Osteoblast (primary cell): ENCODE results near the gene CARD16. TPM values are rescaled to one million over a fixed set of nuclear protein-coding genes. Genes with fewer than 3 reads are reported as not detected.
"Not testable (repeated sequence)": the region's sequence is repeated elsewhere in the genome, so short reads cannot be mapped to it uniquely, and the experiment has no call there.

Experiments
- DNase-seq: peaks from one replicate; pipeline ENCODE4 v3.0.0; 2011; ENCODE audit warnings: low spot score, mixed read lengths; ENCODE audit not compliant: insufficient read length; ENCODE audit errors: missing footprints
- H2AFZ ChIP-seq: 2 replicates; pipeline ENCODE4 v1.6.0; 2011; ENCODE audit warnings: mild to moderate bottlenecking, low read length
- H3K27ac ChIP-seq: 2 replicates; pipeline ENCODE4 v1.5.1; 2011; ENCODE audit warnings: mild to moderate bottlenecking, low read depth, low read length, moderate library complexity
- H3K27me3 ChIP-seq: 2 replicates; pipeline ENCODE4 v1.6.0; 2012; ENCODE audit warnings: mild to moderate bottlenecking, control low read depth, inconsistent platforms, low read length, moderate library complexity; ENCODE audit not compliant: insufficient read depth
- H3K36me3 ChIP-seq: 2 replicates; pipeline ENCODE4 v1.5.1; 2011; ENCODE audit warnings: mild to moderate bottlenecking, low read length, control low read depth, moderate library complexity; ENCODE audit not compliant: insufficient read depth
- H3K4me1 ChIP-seq: 2 replicates; pipeline ENCODE4 v1.5.1; 2011; ENCODE audit warnings: mild to moderate bottlenecking, low read length, control low read depth, moderate library complexity; ENCODE audit not compliant: insufficient read depth
- H3K4me2 ChIP-seq: 2 replicates; pipeline ENCODE4 v1.6.0; 2011; ENCODE audit warnings: mild to moderate bottlenecking, low read length; ENCODE audit not compliant: insufficient read depth
- H3K4me3 ChIP-seq: fragments of 200-600 bp; sonication (generic); 3 replicates; pipeline ENCODE4 v1.5.1; 2012; ENCODE audit warnings: mild to moderate bottlenecking, low read length, inconsistent platforms; ENCODE audit not compliant: insufficient read depth
- H3K79me2 ChIP-seq: 2 replicates; pipeline ENCODE4 v1.6.0; 2012; ENCODE audit warnings: mild to moderate bottlenecking, low read length, control low read depth, inconsistent platforms; ENCODE audit not compliant: insufficient read depth
- H3K9me3 ChIP-seq: 2 replicates; pipeline ENCODE4 v1.5.1; 2011; ENCODE audit warnings: low read depth, low read length, control low read depth
- H4K20me1 ChIP-seq: 2 replicates; pipeline ENCODE4 v1.6.0; 2012; ENCODE audit warnings: mild to moderate bottlenecking, low read length, control low read depth; ENCODE audit not compliant: insufficient read depth
- CTCF ChIP-seq: IDR thresholded peaks from 2 replicates; pipeline ENCODE4 v1.5.1; 2011; ENCODE audit warnings: mild to moderate bottlenecking, low read depth, low read length, moderate library complexity; ENCODE audit errors: extremely low read depth
- total RNA-seq: library from RNA; depleted of rRNA; stranded (reverse); fragments of >200 nt; gene quantifications from 2 replicates; pipeline ENCODE4 v1.2.3, GENCODE V29; 2012

The CARD16 gene
- total RNA-seq, result 2.9 and 4.1 TPM in 2 replicates

GRCh38 chr11:105044557-105045524 lies at the start of gene CARD16:
Gene CARD16, minus strand, starts transcription at chr11:105045335. Its CDS starts 38 bp downstream, at chr11:105045297.
- peaks cover 16% of the 10 kb centered on the region for H3K4me1 ChIP-seq
- not testable (repeated sequence) for H3K79me2 ChIP-seq, H3K27ac ChIP-seq, H3K27me3 ChIP-seq, H3K9me3 ChIP-seq, H4K20me1 ChIP-seq, H3K36me3 ChIP-seq, DNase-seq
- H2AFZ ChIP-seq, result peak within 1 kb of the TSS; percentile 74
- H3K4me2 ChIP-seq, result peak within 1 kb of the TSS; percentile 83
- H3K4me3 ChIP-seq, result peak within 1 kb of the TSS; percentile 62

DNA sequence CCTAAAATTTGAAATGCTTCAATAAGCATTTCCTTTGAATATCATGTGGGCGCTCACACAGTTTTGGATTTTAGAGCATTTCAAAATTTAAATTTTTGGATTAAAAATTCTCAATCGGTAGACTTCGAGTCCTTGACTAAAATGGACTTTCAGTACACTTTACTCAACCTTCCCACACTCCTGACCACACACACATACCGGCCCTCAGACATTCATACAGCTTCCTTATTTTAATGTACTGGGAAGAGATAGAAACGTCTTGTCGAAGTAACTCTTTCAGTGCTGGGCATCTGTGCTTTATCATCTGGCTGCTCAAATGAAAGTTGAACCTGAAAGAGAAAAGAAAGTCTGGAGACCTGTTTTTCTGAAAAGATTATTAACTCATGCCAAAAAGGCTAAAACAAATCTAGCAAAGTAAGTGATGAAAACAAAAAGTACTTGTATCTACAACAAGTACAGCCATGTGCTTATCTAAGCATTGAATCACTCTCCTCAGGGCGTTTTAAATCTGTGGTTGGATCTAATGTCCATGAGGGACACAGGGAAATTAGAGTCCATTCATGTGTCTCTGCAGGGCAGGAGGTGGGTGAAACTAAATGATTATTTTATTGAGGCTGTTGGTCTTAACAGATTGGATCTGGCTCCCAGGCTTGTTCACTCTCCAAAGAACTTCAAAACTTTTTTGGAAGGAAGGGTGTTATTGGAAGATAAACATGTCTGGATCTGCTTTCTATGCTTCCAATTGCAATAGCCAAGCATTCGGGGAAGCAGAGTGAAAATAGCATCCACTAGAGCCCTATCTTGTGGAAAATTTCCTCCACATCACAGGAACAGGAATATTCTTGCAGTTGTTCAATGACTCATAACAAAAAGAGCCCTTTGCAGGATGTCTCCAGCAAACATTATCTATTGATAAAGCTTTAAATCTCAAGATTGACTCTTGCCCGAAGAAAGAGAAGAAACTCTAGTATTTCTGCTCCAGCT lies 47.4 kb upstream of the CARD16 start:
- Histone ChIP-seq H3K9me3 (no peaks in the 10 kb centered on the region), H3K4me1 (no peaks in the 10 kb centered on the region), H4K20me1 (no peaks in the 10 kb centered on the region), H3K79me2 (no peaks in the 10 kb centered on the region), H3K36me3 (no peaks in the 10 kb centered on the region), H3K4me2 (no peak overlapping the region), H3K27me3 (no peaks in the 10 kb centered on the region), H3K27ac (no peak overlapping the region), H3K4me3 (no peak overlapping the region), H2AFZ (no peak overlapping the region)
- DNase-seq, result no peak
- TF ChIP-seq CTCF, result no peak

- no peak overlapping the region for H3K4me3 ChIP-seq
- no peak for TF ChIP-seq CTCF
- no peak overlapping the region for H3K4me2 ChIP-seq
- H3K27ac ChIP-seq, result no peak overlapping the region
- no peaks in the 10 kb centered on the region for H4K20me1 ChIP-seq
- DNase-seq, result no peak
- H2AFZ ChIP-seq, result no peak overlapping the region
- no peaks in the 10 kb centered on the region for H3K36me3 ChIP-seq
- no peaks in the 10 kb centered on the region for H3K79me2 ChIP-seq
- H3K4me1 ChIP-seq, result no peaks in the 10 kb centered on the region
- H3K9me3 ChIP-seq, result no peaks in the 10 kb centered on the region
- H3K27me3 ChIP-seq, result no peaks in the 10 kb centered on the region
Observed at GRCh38 chr11:105081412-105082150, 36.4 kb upstream of the CARD16 start.

- H3K4me3 ChIP-seq, H3K27ac ChIP-seq, H3K4me1 ChIP-seq, H4K20me1 ChIP-seq, H2AFZ ChIP-seq, H3K9me3 ChIP-seq, H3K79me2 ChIP-seq, H3K27me3 ChIP-seq, H3K36me3 ChIP-seq: not testable (repeated sequence)
- H3K4me2 ChIP-seq, result peak overlapping the region; percentile 29
- DNase-seq, result peak; percentile 3
Observed at GRCh38 chr11:105080171-105080906, 35.2 kb upstream of the CARD16 start.
